Esophagus squamous epithelium (tissue), 5 donors: ENCODE measurements around the gene NEO1. TPM values are rescaled to one million over a fixed set of nuclear protein-coding genes. Genes with fewer than 3 reads are reported as not detected.
A peak's percentile ranks its signal among the peaks of the same experiment; 100 is the strongest.

Source experiments
- DNase-seq: peaks from one replicate; lab custom pipeline; 2025; lab: John Stamatoyannopoulos, UW
- H3K27ac ChIP-seq, 4 donors: fragments of 200-600 bp; sonication (generic); one replicate each; pipeline ENCODE4 v1.5.1; 2016 to 2019; ENCODE audit warnings: mild to moderate bottlenecking in 1 of 4
- H3K27me3 ChIP-seq, 4 donors: fragments of 200-600 bp; sonication (generic); 1 replicate in 3 of 4; 2 replicates in 1 of 4; pipeline versions ENCODE4 v1.5.1 to v1.6.0; 2017 to 2021; ENCODE audit warnings: antibody characterized with exemption in 1 of 4
- H3K36me3 ChIP-seq, 3 donors: fragments of 200-600 bp; sonication (generic); one replicate each; pipeline ENCODE4 v1.5.1; 2016 to 2019
- H3K4me1 ChIP-seq, 3 donors: fragments of 200-600 bp; sonication (generic); one replicate each; pipeline ENCODE4 v1.5.1; 2017 to 2019
- H3K4me3 ChIP-seq, 4 donors: fragments of 200-600 bp; sonication (generic); 1 replicate in 3 of 4; 2 replicates in 1 of 4; pipeline ENCODE4 v1.5.1; 2016 to 2019; ENCODE audit warnings: mild to moderate bottlenecking in 2 of 4, moderate library complexity in 1 of 4
- H3K9me3 ChIP-seq, 3 donors: fragments of 200-600 bp; sonication (generic); one replicate each; pipeline ENCODE4 v1.5.1; 2016 to 2019
- CTCF ChIP-seq, 6 experiments: fragments of 450-650 bp in 4 of 6; fragments of 200-600 bp in 2 of 6; sonication (generic) in 2 of 6; IDR thresholded peaks; one replicate each; pipeline ENCODE4 v1.5.1; 2016 to 2019; ENCODE audit warnings: antibody characterized with exemption in 6 of 6, mild to moderate bottlenecking in 4 of 6, moderate library complexity in 4 of 6
- POLR2A ChIP-seq, 4 donors: fragments of 450-650 bp; IDR thresholded peaks; one replicate each; pipeline ENCODE4 v1.6.1; 2017; ENCODE audit warnings: antibody characterized with exemption in 4 of 4, mild to moderate bottlenecking in 4 of 4, moderate library complexity in 3 of 4
- WGBS, 2 donors: methylation state at CpG; one replicate each; pipeline ENCODE4 v1.1.5; 2018; 5-methylcytosine and 5-hydroxymethylcytosine counted together
- intact Hi-C: fragments of 100-400 bp; cut with DNase I; formaldehyde crosslinking; loops from one replicate; pipeline ENCODE4 v1.15.0; 2022
- total RNA-seq, 4 donors: library from RNA; depleted of rRNA; stranded (reverse); fragments of >200 nt; gene quantifications; one replicate each; pipeline ENCODE4 v1.1.0, GENCODE V29; 2016
- donor health status: DM: yes; HTN: yes; CAD: no.

The NEO1 gene
- total RNA-seq, 4 donors from 2014 or later = 9.2 to 32.0 (median 15.0) TPM

GRCh38 chr15:73268457-73268856, 216.2 kb downstream of the NEO1 start:
- Histone ChIP-seq H3K36me3 (peaks cover 0 to 62% (median 0%) of the 10 kb centered on the region in 3 donors), H3K4me3 (no peak overlapping the region), H3K27ac (no peak overlapping the region), H3K9me3 (no peaks in the 10 kb centered on the region), H3K27me3 (no peaks in the 10 kb centered on the region), H3K4me1 (peaks cover 0 to 4% (median 0%) of the 10 kb centered on the region in 3 donors)
- TF ChIP-seq CTCF (IDR thresholded peaks at IDR 0.05) = no peak
- TF ChIP-seq POLR2A (IDR thresholded peaks at IDR 0.05) = no peak
- no peak for DNase-seq
- WGBS, 2 donors = 86 to 95% methylated on average over 1 of the region's 1 CpG
- intact Hi-C loops = no loop called here

GRCh38 chr15:73270366-73271097, 218.3 kb downstream of the NEO1 start:
- peaks cover 0 to 69% (median 0%) of the 10 kb centered on the region in 3 donors for H3K36me3 ChIP-seq
- intact Hi-C loops = no loop called here
- peaks cover 0 to 4% (median 0%) of the 10 kb centered on the region in 3 donors for H3K4me1 ChIP-seq
- no peaks in the 10 kb centered on the region for H3K9me3 ChIP-seq
- 63 to 69% methylated on average over 3 of the region's 3 CpGs for WGBS, 2 donors
- TF ChIP-seq CTCF (IDR thresholded peaks at IDR 0.05) (no peak), POLR2A (IDR thresholded peaks at IDR 0.05) (no peak)
- DNase-seq = no peak
- H3K27ac ChIP-seq = no peak overlapping the region
- H3K4me3 ChIP-seq = no peak overlapping the region
- H3K27me3 ChIP-seq = no peaks in the 10 kb centered on the region

GRCh38 chr15:73273181-73274002, 221.1 kb downstream of the NEO1 start:
- no peak for DNase-seq
- peaks cover 0 to 53% (median 0%) of the 10 kb centered on the region in 3 donors for H3K36me3 ChIP-seq
- 34 to 40% methylated on average over 5 of the region's 5 CpGs for WGBS, 2 donors
- H3K9me3 ChIP-seq = no peaks in the 10 kb centered on the region
- intact Hi-C loops = no loop called here
- H3K27me3 ChIP-seq = no peaks in the 10 kb centered on the region
- no peak overlapping the region for H3K4me3 ChIP-seq
- TF ChIP-seq POLR2A (IDR thresholded peaks at IDR 0.05) (no peak), CTCF (IDR thresholded peaks at IDR 0.05) (peak; percentile 25 to 73 (median 68))
- no peak overlapping the region for H3K27ac ChIP-seq
- H3K4me1 ChIP-seq = peaks cover 0 to 4% (median 0%) of the 10 kb centered on the region in 3 donors

GRCh38 chr15:73275862-73276261, 223.6 kb downstream of the NEO1 start:
- H3K4me3 ChIP-seq = no peak overlapping the region
- H3K9me3 ChIP-seq = no peaks in the 10 kb centered on the region

More at GRCh38 chr15:73275862-73276261, 223.6 kb downstream of the NEO1 start:
- TF ChIP-seq CTCF (IDR thresholded peaks at IDR 0.05) = no peak
- no peak for TF ChIP-seq POLR2A (IDR thresholded peaks at IDR 0.05)
- Histone ChIP-seq H3K27ac (no peak overlapping the region), H3K27me3 (no peaks in the 10 kb centered on the region), H3K36me3 (peaks cover 0 to 51% (median 0%) of the 10 kb centered on the region in 3 donors), H3K4me1 (peaks cover 0 to 4% (median 0%) of the 10 kb centered on the region in 3 donors)
- no peak for DNase-seq
- intact Hi-C loops = no loop called here
